Measurements from ENCODE around the gene IQUB.
"Not testable (repeated sequence)": the region's sequence is repeated elsewhere in the genome, so short reads cannot be mapped to it uniquely, and the experiment has no call there.

IQUB gene

GRCh38 chr7:123534383-123535260, at the start of gene IQUB:
Gene IQUB (minus strand): TSS chr7:123534595. CDS start chr7:123512340, 22,255 bp downstream.
- DNase-seq (ENCODE audit: low read depth) = peak; percentile 91

DNA sequence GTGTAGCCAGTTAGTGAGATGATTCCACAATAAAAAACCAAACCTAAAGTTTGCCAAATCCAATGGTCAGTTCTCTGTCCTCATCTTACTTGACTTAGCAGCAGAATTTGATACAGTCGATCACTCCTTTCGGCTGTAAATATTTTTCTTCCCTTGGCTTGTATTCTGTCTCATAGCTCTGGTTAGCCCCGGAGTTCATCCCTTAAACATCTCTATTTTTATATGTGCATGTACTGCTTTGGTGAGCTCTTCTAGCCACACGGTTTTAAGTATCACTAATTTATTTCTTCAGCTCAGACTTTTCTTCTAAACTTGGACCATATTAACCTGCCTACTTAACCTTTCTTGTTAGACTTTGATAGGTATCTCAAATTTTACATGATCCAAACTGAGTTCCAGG, 49.4 kb upstream of the IQUB start:
- no peak for DNase-seq (ENCODE audit: low read depth)

DNA sequence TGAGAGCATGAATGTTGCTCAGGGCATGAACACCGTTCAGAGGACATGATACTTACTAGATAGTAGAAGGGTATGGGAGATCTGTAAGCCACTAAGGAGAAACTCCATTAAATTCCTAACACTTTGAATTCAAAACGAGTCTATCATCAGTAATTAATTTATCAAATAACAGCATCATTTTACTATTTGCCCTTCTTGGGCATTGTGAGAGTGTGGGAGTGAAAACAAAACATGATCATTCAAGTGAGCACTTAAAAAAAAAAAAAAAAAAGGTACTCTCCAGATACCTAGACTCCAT, 46.7 kb upstream of the IQUB start:
- no peak for DNase-seq (ENCODE audit: low read depth)

- no peak for DNase-seq (ENCODE audit: low read depth)
Measured at GRCh38 chr7:123580406-123581161, 46.2 kb upstream of the IQUB start.

DNA sequence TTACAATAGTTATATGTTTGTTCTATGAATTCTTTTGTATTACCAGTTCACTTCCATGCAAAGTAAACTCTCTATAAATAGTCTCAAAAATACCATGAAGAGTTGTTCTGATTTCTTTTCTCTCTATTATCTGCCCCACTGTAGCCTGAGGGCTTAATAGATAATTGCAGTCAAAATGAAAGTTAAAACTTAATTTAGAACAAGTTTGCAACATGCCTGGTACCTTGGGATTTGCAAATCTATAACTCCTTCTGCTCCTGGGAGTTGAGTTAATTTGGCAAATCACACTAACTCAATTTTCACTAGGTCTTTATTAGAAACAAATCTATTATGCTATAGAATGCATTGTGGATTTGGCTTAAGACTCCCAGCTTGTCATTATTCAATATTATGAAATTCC, 45.0 kb upstream of the IQUB start:
- no peak for DNase-seq (ENCODE audit: low read depth)

DNA sequence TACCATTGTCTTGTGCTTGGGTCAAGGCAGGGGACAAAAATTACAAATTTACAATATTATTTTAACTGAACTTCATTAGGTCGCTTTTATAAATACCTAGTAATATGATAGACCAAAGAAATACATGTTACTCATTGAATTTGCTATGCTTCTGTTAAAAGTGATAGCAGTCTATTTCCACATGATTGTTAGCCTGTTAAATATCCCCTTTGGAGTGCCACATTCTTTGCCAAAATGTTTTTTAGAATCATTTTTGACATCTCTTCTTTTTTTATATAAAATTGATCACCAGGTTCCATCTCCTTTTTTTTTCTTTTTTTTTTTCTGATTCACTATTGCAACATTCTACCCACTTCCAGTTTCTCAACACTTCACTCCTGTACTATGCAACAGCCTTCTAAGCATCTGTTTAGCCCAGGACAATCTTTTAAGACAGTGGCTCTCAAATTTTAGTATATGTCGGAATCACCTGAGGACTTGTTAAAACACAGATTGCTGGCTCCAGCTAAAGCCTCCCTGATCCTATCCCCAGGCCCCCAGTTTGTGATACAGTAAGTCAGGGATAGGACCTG, 39.6 kb upstream of the IQUB start:
- DNase-seq (ENCODE audit: low read depth) = no peak

DNA sequence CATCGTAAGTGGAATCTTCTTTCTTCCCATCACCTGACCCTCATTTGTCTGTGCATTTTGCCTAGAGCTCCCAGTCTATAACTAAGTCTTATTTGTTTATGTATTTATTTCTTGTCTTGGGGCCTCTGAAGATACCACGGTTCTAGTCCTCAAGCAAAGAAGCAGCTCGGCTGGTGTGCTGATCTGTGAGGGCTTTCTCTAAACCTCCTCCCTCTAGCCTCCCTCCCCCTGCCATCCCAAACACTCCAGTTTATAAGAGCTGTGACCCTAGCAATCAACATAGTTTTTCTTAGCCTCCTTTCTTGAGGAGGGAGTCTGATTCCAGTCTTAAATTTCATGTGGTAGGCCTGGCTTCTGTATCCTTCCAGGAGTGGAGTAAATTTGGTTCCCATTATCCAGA, 38.9 kb upstream of the IQUB start:
- DNase-seq (ENCODE audit: low read depth) = no peak

- no peak for DNase-seq (ENCODE audit: low read depth)
Measured at GRCh38 chr7:123571684-123572083, 37.3 kb upstream of the IQUB start.

- no peak for DNase-seq (ENCODE audit: low read depth)
Measured at GRCh38 chr7:123571187-123571586, 36.8 kb upstream of the IQUB start.

GRCh38 chr7:123570390-123571182, 36.2 kb upstream of the IQUB start:
- DNase-seq (ENCODE audit: low read depth) = no peak

DNA sequence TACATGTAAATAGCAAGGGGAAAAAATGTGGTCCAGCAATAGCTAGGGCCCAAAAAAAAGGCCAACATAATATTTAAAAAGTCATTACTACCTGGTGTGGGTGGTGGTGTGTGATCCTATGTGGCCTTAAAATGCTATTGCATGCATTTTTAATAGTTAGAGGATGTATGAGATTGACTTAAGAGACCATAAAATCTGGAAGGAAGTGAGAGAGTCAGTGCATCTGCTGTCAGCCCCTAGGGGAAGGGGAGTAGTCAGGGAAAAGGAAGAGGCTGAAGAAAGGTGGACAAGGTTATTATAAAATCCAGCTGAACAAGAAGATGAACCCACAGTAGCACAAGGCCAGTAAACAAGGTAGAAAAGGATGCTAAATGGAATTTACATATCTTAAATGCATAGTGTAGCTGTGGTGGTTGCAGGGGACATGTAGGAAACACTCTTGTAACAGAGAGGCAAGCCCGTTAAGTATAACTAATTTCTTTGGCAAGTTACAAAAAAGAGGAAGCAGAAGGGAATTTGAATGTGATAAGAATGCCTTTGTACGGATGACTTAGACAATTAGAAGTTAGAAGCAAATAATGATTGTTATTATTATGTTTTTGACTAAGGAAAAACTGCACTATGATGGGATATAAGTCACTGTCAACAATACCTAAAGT, 35.1 kb upstream of the IQUB start:
- DNase-seq (ENCODE audit: low read depth) = no peak

DNA sequence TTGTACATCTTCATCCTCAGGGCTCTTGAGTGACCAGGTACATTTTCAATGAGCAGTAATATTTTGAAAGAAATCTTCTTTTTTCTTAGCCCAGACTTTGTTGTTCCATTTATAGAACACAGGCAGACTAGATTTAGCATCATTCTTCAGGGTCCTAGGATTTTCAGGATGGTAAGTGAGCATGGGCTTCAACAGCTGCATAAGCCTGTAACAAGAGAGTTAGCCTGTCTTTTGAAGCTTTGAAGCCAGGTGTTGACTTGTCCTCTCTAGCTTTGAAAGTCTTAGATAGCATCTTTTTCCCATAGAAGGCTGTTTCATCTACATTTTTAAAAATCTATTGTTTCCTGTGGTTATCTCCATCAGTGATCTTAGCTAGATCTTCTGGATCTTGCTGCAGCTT, 27.7 kb upstream of the IQUB start:
- no peak for DNase-seq (ENCODE audit: low read depth)

- DNase-seq (ENCODE audit: low read depth) = no peak
Measured at GRCh38 chr7:123558289-123558874, 24.0 kb upstream of the IQUB start.

GRCh38 chr7:123557398-123558288, 23.2 kb upstream of the IQUB start, which contains the start of gene NDUFA5:
Gene NDUFA5 (minus strand): TSS chr7:123557818. CDS start chr7:123557795, 23 bp downstream.
- peak; percentile 96 for DNase-seq (ENCODE audit: low read depth)

- DNase-seq (ENCODE audit: low read depth) = no peak
Measured at GRCh38 chr7:123557016-123557397, 22.6 kb upstream of the IQUB start.

DNA sequence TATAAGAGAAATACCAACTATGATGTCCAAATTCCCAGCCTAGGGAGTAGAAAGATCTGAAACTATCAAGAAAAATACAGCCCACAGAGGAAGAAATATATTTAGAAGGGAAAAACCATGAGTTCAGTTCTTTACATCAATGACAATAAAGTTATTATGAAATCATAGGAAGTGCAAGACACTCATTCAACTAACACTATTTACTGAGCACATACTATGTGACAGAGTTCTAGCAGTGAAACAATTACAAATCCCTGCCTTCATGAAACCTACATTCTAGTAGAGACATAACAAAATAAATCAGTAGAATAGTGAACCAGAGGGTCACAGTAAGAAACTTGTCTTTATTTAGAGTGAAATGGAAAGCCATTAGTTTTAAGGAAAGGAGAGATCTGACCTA, 21.1 kb upstream of the IQUB start:
- DNase-seq (ENCODE audit: low read depth) = no peak

DNA sequence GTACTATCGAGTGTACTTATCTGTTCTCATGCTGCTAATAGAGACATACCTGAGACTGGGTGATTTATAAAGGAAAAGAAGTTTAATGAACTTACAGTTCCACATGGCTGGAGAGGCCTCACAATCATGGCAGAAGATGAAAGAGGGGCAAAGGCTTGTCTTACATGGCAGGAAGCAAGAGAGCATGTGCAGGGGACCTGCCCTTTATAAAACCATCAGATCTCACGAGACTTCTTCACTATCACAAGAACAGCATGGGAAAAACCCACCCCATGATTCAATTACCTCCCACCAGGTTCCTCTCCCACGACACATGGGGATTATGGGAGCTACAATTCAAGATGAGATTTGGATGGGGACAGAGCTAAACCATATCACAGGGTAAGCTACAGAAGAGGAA, 18.8 kb upstream of the IQUB start:
- DNase-seq (ENCODE audit: low read depth) = no peak

GRCh38 chr7:123552641-123553040, 18.2 kb upstream of the IQUB start:
- DNase-seq (ENCODE audit: low read depth) = no peak

GRCh38 chr7:123552134-123552533, 17.7 kb upstream of the IQUB start:
- not testable (repeated sequence) for DNase-seq (ENCODE audit: low read depth)

GRCh38 chr7:123548406-123548805, 14.0 kb upstream of the IQUB start:
- no peak for DNase-seq (ENCODE audit: low read depth)

Measured in T-helper 22 cell (primary cell).